Testis (tissue), 3 donors: ENCODE results near the gene STXBP2. TPM values are rescaled to one million over a fixed set of nuclear protein-coding genes. Genes with fewer than 3 reads are reported as not detected.

Experiments
- DNase-seq: peaks from one replicate; pipeline ENCODE4 v3.0.0-alpha.2; 2019
- H3K27ac ChIP-seq, 2 donors: fragments of 200-600 bp; sonication (generic); one replicate each; pipeline ENCODE4 v1.5.1; 2019
- H3K27me3 ChIP-seq: fragments of 200-600 bp; sonication (generic); one replicate; pipeline ENCODE4 v1.5.1; 2019
- H3K36me3 ChIP-seq: fragments of 200-600 bp; sonication (generic); one replicate; pipeline ENCODE4 v1.5.1; 2017; ENCODE audit warnings: low read depth; ENCODE audit errors: missing control alignments
- H3K4me1 ChIP-seq: fragments of 200-600 bp; sonication (generic); one replicate; pipeline ENCODE4 v1.5.1; 2019
- H3K4me3 ChIP-seq, 2 donors: fragments of 200-600 bp; sonication (generic); one replicate each; pipeline ENCODE4 v1.5.1; 2017 to 2019
- H3K9me3 ChIP-seq: fragments of 200-600 bp; sonication (generic); one replicate; pipeline ENCODE4 v1.5.1; 2017
- CTCF ChIP-seq, 3 experiments: fragments of 450-650 bp in 2 of 3; fragments of 200-600 bp in 1 of 3; sonication (generic) in 1 of 3; IDR thresholded peaks; one replicate each; pipeline ENCODE4 v1.5.1; 2016 to 2019; ENCODE audit warnings: antibody characterized with exemption in 3 of 3, mild to moderate bottlenecking in 2 of 3, moderate library complexity in 1 of 3
- POLR2A ChIP-seq: fragments of 450-650 bp; IDR thresholded peaks from one replicate; pipeline ENCODE4 v1.6.1; 2017; ENCODE audit warnings: antibody characterized with exemption, mild to moderate bottlenecking, moderate library complexity
- WGBS, 2 donors: methylation state at CpG; one replicate each; pipeline ENCODE4 v1.1.5; 2018; 5-methylcytosine and 5-hydroxymethylcytosine counted together
- intact Hi-C: fragments of 100-400 bp; cut with DNase I; formaldehyde crosslinking; loops from one replicate; pipeline ENCODE4 v1.15.1; 2023; ENCODE audit warnings: low total_unique reads
- polyA plus RNA-seq: library from polyadenylated mRNA; stranded (reverse); fragments of 350-450 nt; fragmentation: Illumina TruSeq; extraction: RNeasy Lipid Tissue Mini Kit (QIAGEN cat#74804); gene quantifications from one replicate; pipeline ENCODE4 v1.2.3, GENCODE V29; 2014; ENCODE audit warnings: low read depth, low replicate concordance; ENCODE audit not compliant: insufficient read depth
- total RNA-seq, 2 donors: library from RNA; depleted of rRNA; stranded (reverse); fragments of >200 nt; gene quantifications; one replicate each; pipeline ENCODE4 v1.2.3, GENCODE V29; 2016

Gene STXBP2
- total and polyA plus RNA-seq, 3 donors from 2014 or later: 135 to 156 (median 155) TPM

GRCh38 chr19:7662657-7663056 is 25.7 kb downstream of the STXBP2 start:
- intact Hi-C loops: no loop called here
- TF ChIP-seq CTCF (IDR thresholded peaks at IDR 0.05) (no peak), POLR2A (no peak)
- H3K27ac ChIP-seq: no peak overlapping the region
- no peaks in the 10 kb centered on the region for H3K36me3 ChIP-seq
- DNase-seq: no peak
- no peaks in the 10 kb centered on the region for H3K9me3 ChIP-seq
- H3K27me3 ChIP-seq: no peaks in the 10 kb centered on the region
- H3K4me1 ChIP-seq: no peaks in the 10 kb centered on the region
- 90 to 91% methylated on average over 14 of the region's 14 CpGs for WGBS, 2 donors
- no peak overlapping the region for H3K4me3 ChIP-seq

- Histone ChIP-seq H3K4me1 (no peaks in the 10 kb centered on the region), H3K36me3 (no peaks in the 10 kb centered on the region), H3K4me3 (no peak overlapping the region), H3K9me3 (no peaks in the 10 kb centered on the region), H3K27me3 (no peaks in the 10 kb centered on the region), H3K27ac (no peak overlapping the region)
- no peak for DNase-seq
- 79 to 81% methylated on average over 7 of the region's 7 CpGs for WGBS, 2 donors
- intact Hi-C loops: no loop called here
- TF ChIP-seq POLR2A (no peak), CTCF (IDR thresholded peaks at IDR 0.05) (no peak)
These were observed 26.8 kb downstream of the STXBP2 start for GRCh38 chr19:7663706-7664105.

GRCh38 chr19:7665076-7665475 is 28.2 kb downstream of the STXBP2 start:
- Histone ChIP-seq H3K27me3 (no peaks in the 10 kb centered on the region), H3K36me3 (no peaks in the 10 kb centered on the region), H3K4me1 (no peaks in the 10 kb centered on the region), H3K27ac (no peak overlapping the region), H3K9me3 (no peaks in the 10 kb centered on the region), H3K4me3 (no peak overlapping the region)
- TF ChIP-seq POLR2A (no peak), CTCF (IDR thresholded peaks at IDR 0.05) (no peak)
- intact Hi-C loops: no loop called here
- WGBS, 2 donors: 53 to 58% methylated on average over 4 of the region's 4 CpGs
- DNase-seq: no peak

- Histone ChIP-seq H3K36me3 (no peaks in the 10 kb centered on the region), H3K9me3 (no peaks in the 10 kb centered on the region), H3K4me3 (peak within 1 kb of the TSS in 1 of 2 donors; percentile 7), H3K27me3 (no peaks in the 10 kb centered on the region), H3K27ac (no peak within 1 kb of the TSS), H3K4me1 (no peaks in the 10 kb centered on the region)
- intact Hi-C loops: no loop called here
- DNase-seq: no peak
- no peak for TF ChIP-seq CTCF (IDR thresholded peaks at IDR 0.05)
- TF ChIP-seq POLR2A: no peak
- WGBS, 2 donors: 76 to 80% methylated on average over 2 to 9 of the region's 9 CpGs
These were observed 31.9 kb downstream of the STXBP2 start, which contains the start of gene RETN for GRCh38 chr19:7668842-7669241. Gene RETN, plus strand, starts transcription at chr19:7669049. Its CDS starts 278 bp downstream, at chr19:7669327.

- Histone ChIP-seq H3K4me1 (no peaks in the 10 kb centered on the region), H3K4me3 (peak overlapping the region in 1 of 2 donors; percentile 7), H3K27me3 (no peaks in the 10 kb centered on the region), H3K36me3 (no peaks in the 10 kb centered on the region), H3K9me3 (no peaks in the 10 kb centered on the region), H3K27ac (no peak overlapping the region)
- no peak for TF ChIP-seq POLR2A
- intact Hi-C loops: loop anchor here (10.0 kb wide), 1 partner anchor 105 kb away; no protein-coding TSS in a partner anchor
- 14 to 22% methylated on average over 8 to 9 of the region's 9 CpGs for WGBS, 2 donors
- DNase-seq: no peak
These were observed 32.7 kb downstream of the STXBP2 start for GRCh38 chr19:7669641-7670040.
